ENCODE data around the gene SKIL.
"Not testable (repeated sequence)": the region's sequence is repeated elsewhere in the genome, so short reads cannot be mapped to it uniquely, and the experiment has no call there.

Gene SKIL, protein sequence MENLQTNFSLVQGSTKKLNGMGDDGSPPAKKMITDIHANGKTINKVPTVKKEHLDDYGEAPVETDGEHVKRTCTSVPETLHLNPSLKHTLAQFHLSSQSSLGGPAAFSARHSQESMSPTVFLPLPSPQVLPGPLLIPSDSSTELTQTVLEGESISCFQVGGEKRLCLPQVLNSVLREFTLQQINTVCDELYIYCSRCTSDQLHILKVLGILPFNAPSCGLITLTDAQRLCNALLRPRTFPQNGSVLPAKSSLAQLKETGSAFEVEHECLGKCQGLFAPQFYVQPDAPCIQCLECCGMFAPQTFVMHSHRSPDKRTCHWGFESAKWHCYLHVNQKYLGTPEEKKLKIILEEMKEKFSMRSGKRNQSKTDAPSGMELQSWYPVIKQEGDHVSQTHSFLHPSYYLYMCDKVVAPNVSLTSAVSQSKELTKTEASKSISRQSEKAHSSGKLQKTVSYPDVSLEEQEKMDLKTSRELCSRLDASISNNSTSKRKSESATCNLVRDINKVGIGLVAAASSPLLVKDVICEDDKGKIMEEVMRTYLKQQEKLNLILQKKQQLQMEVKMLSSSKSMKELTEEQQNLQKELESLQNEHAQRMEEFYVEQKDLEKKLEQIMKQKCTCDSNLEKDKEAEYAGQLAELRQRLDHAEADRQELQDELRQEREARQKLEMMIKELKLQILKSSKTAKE

DNA sequence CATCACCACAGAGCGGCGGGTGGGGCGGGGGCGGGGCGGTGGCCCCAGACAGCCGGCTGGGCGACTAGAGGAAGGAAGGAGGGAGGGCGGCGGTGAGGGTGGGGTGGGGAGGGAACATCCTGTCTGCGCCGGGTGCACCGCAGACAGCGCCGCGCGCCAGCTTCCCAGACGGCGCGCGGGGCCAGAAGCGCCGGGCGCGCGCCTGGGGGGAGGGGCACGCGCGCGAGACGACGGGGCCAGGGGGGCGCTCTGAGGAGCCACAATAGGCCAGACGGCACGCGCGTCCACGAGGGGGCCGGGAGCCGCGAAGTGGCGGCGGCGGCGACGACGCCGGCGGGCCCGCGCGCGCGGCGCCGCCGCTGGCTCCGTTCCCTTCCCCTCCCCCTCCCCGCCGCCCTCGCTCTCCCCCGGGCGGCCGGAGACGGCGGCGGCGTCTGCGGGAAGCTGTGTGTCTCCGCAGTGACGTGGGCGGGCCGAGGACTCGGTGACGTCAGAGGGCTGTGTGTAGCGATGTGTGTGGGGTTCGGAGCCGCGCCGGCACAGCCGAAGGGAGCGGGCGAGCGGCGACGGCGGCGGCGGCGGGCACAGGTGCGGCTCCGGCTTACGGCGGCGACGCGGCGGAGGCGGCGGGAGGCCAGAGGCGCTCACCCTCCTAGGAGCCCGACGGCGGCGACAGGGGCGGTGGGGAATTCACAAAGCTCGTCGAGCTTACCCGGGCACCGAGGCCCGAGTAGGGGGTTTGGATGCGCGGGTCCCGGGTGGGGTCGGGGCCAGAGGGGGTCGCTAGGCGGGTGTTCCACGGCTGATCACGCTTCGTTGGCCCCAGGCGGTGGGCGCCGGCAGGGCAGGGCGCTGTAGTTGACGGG lies at the start of gene SKIL:
SKIL (plus strand) TSS at position 540 of the 866 bp plus-strand sequence. CDS start 2,617 bp downstream, outside the sequence.
- DNase-seq (ENCODE audit: low read depth in 3 of 3), result peak; percentile 93 to 96 (median 94)

DNA sequence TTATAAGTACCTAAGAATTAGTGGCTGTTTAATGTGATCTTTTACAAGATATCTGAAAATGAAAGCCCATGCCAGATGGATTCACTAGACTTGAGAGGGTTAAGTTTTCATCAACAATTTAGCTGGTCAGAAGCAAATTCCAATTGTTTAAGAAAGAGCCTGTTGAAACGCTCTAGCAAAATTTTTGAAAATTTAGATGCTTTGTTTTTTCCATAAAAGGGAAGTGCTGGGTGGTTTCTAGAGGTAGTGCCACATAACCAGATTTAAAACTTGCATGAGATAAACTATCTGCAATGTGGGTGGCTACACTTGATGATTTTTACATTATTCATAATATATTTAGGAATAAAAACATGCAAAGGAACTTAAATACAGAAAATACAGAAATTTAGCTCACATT lies 48.5 kb upstream of the SKIL start:
- no peak for DNase-seq (ENCODE audit: low read depth in 3 of 3)

GRCh38 chr3:170317954-170318353 lies 39.6 kb upstream of the SKIL start:
- DNase-seq (ENCODE audit: low read depth in 3 of 3), result no peak

GRCh38 chr3:170320461-170321121 lies 36.9 kb upstream of the SKIL start:
- DNase-seq (ENCODE audit: low read depth in 3 of 3), result no peak

DNA sequence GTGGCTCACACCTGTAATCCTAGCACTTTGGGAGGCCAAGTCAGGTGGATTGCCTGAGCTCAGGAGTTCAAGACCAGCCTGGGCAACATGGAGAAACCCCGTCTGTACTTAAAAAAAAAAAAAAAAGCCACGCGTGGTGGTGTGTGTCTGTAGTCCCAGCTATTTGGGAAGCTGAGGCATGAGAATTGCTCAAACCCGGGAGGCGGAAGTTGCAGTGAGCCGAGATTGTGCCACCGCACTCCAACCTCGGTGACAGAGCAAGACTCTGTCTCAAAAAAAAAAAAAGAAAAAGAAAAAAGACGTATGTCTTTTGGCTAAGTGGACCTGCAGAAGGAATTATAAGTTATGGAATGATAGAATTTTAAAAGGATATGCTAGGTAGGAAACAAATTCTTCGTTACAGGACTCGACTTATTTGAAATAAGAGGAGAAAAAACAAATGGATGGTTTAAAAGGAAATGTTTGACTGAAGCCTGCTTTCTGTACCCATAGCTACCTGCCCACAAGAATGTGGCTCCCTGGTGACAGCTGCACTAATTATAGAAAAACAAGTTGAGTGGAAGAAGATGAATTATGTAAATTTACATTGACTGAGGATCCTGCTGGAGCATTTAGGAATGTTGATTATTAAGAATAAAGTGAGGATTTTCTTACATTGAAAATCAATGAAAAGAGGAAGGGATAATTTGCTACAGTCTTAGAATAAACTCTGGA lies 36.0 kb upstream of the SKIL start:
- DNase-seq (ENCODE audit: low read depth in 3 of 3), result no peak

DNA sequence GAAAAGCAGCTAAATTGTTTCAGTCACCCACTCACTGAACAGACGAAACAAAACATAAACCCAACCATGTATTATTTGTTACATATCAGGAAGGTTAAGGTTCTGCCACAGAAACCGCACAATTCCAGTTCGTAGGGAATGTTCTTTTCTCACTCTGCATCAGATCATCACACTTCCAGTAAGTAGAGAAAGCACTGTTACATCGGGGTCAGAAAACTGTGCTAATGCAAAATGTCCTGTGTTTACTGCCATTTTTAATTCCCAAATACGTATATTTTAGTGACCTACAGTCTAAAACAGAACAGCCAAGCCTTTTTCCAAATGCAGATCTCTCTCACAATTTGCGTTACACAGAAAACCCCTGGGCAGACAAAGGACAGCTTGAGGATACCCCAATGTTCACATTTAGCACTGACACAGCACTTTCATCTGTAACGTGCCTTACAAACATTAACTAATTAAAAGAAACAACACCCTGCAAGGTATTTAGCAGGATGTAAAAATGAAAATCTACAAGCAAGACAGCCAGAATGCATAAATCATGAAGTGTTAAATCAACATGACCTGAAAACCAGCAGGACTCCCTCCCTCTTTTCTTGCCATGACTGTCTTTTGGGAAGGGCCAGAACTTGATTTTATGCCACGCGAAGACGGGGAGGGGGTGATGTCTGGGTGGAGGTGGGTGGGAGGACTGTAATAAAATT lies 34.8 kb upstream of the SKIL start:
- DNase-seq (ENCODE audit: low read depth in 3 of 3), result no peak

DNA sequence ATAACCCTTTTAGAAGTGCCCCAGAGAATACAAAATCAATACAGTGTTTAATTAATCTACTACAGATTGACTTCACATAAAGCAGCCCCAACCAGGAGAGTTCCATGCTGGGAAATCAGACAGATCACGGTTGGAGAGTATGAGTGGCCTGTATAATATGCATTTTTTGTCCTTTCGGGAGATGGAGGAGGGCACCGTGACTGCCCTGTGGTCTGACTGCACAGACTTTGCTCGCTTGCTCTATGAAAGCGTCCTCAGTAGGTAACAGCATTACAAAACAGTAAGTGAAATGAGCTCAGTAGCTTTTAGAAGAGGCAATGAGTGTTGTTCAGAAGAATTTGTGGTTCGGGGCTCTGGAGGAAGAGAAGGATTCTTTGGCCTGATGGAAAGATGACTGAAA lies 34.2 kb upstream of the SKIL start:
- no peak for DNase-seq (ENCODE audit: low read depth in 3 of 3)

GRCh38 chr3:170324962-170325361 lies 32.6 kb upstream of the SKIL start:
- DNase-seq (ENCODE audit: low read depth in 3 of 3), result no peak

DNA sequence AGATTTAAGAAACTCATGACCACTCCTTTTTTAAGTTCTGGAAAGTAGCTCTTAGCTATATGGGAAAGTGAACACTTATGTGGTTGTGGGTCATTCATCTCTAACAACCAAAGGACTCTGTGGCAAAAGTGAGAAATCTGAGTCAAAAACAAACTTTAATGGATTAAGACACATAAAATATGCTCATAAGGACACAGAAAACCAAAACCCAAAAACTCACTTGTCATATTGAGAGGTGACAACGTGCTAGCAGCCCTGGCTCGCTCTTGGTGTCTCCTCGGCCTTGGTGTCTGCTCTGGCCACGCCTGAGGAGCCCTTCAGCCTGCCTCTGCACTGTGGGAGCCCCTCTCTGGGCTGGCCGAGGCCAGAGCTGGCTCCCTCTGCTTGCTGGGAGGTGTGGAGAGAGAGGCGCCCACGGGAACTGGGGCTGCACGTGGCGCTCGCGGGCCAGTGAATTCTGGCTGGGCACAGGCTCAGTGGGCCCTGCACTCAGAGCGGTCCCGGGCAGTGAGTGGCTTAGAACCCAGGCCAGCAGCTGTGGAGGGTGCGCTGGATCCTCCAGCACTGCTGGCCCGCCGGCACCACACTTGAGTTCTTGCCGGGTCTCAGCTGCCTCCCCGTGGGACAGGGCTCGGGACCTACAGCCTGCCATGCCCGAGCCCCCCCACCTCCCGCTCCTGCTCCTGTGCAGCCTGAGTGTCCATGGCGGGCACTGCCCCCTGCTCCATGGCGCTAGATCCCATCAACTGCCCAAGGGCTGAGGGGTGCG lies 30.3 kb upstream of the SKIL start:
- DNase-seq (ENCODE audit: low read depth in 3 of 3), result no peak

DNA sequence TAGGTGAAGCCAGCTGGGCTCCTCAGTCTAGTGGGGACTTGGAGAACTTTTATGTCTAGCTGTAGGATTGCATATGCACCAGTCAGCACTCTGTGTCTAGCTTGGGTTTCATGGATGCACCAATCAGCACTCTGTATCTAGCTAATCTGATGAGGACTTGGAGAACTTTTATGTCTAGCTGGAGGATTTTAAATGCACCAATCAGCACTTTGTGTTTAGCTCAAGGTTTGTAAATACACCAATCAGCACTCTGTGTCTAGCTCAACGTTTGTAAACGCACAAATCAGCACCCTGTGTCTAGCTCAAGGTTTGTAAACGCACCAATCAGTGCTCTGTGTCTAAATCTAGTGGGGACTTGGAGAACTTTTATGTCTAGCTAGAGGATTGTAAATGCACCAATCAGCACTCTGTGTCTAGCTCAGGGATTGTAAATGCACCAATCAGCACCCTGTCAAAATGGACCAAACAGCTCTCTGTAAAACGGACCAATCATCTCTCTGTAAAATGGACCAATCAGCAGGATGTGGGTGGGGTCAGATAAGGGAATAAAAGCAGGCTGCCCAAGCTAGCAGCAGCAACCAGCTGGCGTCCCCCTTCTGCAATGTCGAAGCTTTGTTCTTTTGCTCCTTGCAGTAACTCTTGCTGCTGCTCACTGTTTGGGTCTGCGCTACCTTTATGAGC lies 29.5 kb upstream of the SKIL start:
- DNase-seq (ENCODE audit: low read depth in 3 of 3), result not testable (repeated sequence)

DNA sequence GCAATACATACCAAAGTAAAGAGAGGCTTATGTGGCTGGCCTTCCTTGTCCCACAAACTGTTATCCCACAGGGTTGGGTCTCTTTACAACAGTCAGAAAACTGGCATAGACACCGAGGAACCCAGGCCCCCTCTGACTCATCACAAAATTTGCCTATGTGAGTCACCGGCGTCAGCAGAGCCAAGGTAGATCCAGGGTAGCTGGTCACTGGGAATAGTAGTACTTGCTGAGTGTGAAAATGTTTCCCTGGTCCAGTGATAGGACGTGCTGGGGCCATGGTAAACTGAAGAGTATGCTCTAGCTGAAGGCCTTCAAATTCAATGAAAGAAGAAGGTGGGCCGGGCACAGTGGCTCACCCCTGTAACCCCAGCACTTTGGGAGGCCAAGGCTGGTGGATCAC lies 27.1 kb upstream of the SKIL start:
- DNase-seq (ENCODE audit: low read depth in 3 of 3), result no peak

GRCh38 chr3:170331143-170331542 lies 26.4 kb upstream of the SKIL start:
- DNase-seq (ENCODE audit: low read depth in 3 of 3), result no peak

DNA sequence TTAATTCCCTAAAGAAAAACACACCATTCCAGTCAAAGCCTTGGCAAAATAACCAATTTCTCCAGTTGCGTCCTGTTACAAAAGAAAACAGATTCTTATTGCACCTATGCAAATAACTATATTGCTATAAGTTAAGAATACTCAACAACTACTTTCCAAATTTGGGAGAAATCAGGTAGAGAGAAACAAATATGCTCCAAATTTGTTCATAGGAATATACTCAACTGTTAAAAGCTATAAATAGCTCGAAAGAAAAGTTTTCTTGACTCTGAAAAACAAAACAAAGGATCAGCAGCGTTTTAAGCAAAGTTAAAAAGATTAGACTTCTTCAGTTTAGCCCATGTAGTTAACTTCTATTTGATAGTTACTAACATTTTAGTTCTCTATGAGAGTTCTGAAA lies 20.1 kb upstream of the SKIL start:
- no peak for DNase-seq (ENCODE audit: low read depth in 3 of 3)

- DNase-seq (ENCODE audit: low read depth in 3 of 3), result no peak
These were observed 18.7 kb upstream of the SKIL start for GRCh38 chr3:170338690-170339340.

- not testable (repeated sequence) for DNase-seq (ENCODE audit: low read depth in 3 of 3)
These were observed 15.2 kb upstream of the SKIL start for GRCh38 chr3:170342273-170342672.

DNA sequence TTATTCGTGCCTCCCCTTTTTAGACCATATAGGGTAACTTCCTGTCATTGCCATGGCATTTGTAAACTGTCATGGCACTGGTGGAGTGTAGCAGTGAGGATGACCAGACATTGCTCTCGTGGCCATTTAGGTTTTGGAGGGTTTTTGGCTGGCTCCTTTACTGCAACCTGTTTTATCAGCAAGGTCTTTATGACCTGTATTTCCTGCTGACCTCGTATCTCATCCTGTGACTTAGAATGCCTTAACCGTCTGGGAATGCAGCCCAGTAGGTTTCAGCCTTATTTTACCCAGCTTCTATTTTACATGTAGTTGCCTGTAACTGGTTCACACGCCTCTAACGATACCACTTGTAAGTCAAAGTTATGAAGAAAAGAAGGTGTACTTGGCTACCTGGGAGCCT lies 13.7 kb upstream of the SKIL start:
- not testable (repeated sequence) for DNase-seq (ENCODE audit: low read depth in 3 of 3)

GRCh38 chr3:170344971-170345370 lies 12.5 kb upstream of the SKIL start:
- no peak for DNase-seq (ENCODE audit: low read depth in 3 of 3)

Measured in stimulated activated CD4-positive, alpha-beta T cell treated with anti-CD3 and anti-CD28 coated beads, TNF-alpha, amount 100 ng/mL, for 24 hours (primary cell).